Cardiac fibroblast (primary cell): ENCODE results near the gene JPH4.
A peak's percentile ranks its signal among the peaks of the same experiment; 100 is the strongest.

Experiments used
- DNase-seq, 2 donors: peaks; one replicate each; pipeline versions ENCODE4 v3.0.0 to v3.0.0-alpha.2; 2010; ENCODE audit warnings: low read depth in 2 of 2
- H3K4me3 ChIP-seq, 2 donors: replicated peaks in 1 of 2; 1 replicate in 1 of 2; 2 replicates in 1 of 2; pipeline ENCODE4 v1.5.1; 2011; ENCODE audit warnings: low read depth in 2 of 2, low read length in 2 of 2, mild to moderate bottlenecking in 2 of 2, moderate library complexity in 1 of 2
- CTCF ChIP-seq: IDR thresholded peaks from one replicate; pipeline ENCODE4 v1.5.1; 2011; ENCODE audit warnings: low read depth, mild to moderate bottlenecking, low read length, inconsistent platforms

Gene JPH4

DNA sequence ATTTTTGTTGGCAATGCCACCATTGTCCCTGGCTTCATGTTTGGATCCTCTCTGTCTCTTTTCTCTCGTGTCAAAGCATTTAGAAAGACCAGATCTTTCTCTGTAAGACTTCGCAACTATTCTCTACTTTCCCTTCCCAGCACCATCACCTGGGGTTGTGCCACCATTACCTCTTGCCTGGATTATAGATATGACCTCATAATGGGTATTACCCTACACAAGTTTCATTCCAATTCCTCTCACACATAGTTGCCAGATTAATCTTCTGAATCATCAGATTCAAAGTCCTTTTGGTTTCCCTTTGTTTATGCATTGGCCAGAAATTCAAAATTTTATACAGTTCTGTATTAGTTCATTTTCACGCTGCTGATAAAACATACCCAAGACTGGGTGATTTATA lies 30.4 kb upstream of the JPH4 start:
- TF ChIP-seq CTCF = no peak
- H3K4me3 ChIP-seq = no peak overlapping the region
- no peak for DNase-seq

- TF ChIP-seq CTCF = no peak
- no peak for DNase-seq
- no peak overlapping the region for H3K4me3 ChIP-seq
Observed at GRCh38 chr14:23608454-23608853, 29.9 kb upstream of the JPH4 start.

- H3K4me3 ChIP-seq = no peak overlapping the region
- no peak for TF ChIP-seq CTCF
- DNase-seq = peak in 1 of 2 donors; percentile 8
Observed at GRCh38 chr14:23605931-23606585, 27.5 kb upstream of the JPH4 start.

DNA sequence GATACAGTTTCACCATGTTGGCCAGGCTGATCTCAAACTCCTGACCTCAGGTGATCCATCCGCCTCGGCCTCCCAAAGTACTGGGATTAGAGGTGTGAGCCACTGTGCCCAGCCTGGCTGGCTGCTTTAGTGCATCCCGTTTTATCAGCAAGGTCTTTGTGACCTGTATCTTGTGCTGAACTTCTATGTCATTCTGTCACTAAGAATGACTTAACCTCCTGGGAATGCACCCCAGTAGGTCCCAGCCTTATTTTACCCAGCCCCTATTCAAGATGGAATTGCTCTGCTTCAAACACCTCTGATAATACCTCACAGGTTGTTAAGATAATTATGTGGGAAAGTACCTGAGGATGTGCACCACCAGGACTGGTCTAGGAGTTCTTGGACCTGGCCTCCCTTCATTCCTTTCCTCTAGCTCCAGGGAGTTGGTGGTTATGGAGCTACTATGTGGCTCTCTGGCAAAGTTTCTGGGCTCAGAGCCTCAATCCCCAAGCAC lies 26.1 kb upstream of the JPH4 start:
- H3K4me3 ChIP-seq = no peak overlapping the region
- TF ChIP-seq CTCF = no peak
- DNase-seq = no peak

GRCh38 chr14:23604148-23604547 lies 25.6 kb upstream of the JPH4 start:
- no peak for TF ChIP-seq CTCF
- H3K4me3 ChIP-seq = no peak overlapping the region
- no peak for DNase-seq

- DNase-seq = no peak
- no peak overlapping the region for H3K4me3 ChIP-seq
- TF ChIP-seq CTCF = no peak
Observed at GRCh38 chr14:23603103-23603502, 24.5 kb upstream of the JPH4 start.
